H1 (cell line): ENCODE measurements around the gene LRRK1. TPM values are rescaled to one million over a fixed set of nuclear protein-coding genes. Genes with fewer than 3 reads are reported as not detected.

Experiments
- CTCF ChIA-PET: fragments of 300-600 bp; sonication (Branson Sonifier 250); formaldehyde crosslinking; loops from one replicate; lab custom pipeline; 2021; ENCODE audit not compliant: partially characterized antibody; lab: Charles Lee
- POLR2A ChIA-PET: fragments of 300-600 bp; sonication (Branson Sonifier 250); formaldehyde crosslinking; loops from one replicate; lab custom pipeline; 2021; ENCODE audit warnings: inconsistent platforms; ENCODE audit not compliant: partially characterized antibody; lab: Charles Lee
- DNase-seq, 2 experiments: peaks; one replicate each; pipeline versions ENCODE4 v3.0.0 to v3.0.0-alpha.2; 2010 to 2022; ENCODE audit warnings: low spot score in 2 of 2, low read depth in 1 of 2, mixed read lengths in 1 of 2
- FAIRE-seq: peaks from 2 replicates; lab custom pipeline; 2011; peaks lifted over from hg19 to GRCh38; lab: Jason Lieb, UNC
- H2AFZ ChIP-seq: 2 replicates; pipeline ENCODE4 v1.8.1; 2012; ENCODE audit warnings: low read length, inconsistent platforms
- H2AK5ac ChIP-seq: 2 replicates; pipeline ENCODE4 v1.6.1; 2013; ENCODE audit warnings: low read depth, low read length
- H2BK120ac ChIP-seq: replicated peaks from 2 replicates; pipeline ENCODE3; 2013; ENCODE audit warnings: low read depth, low read length, inconsistent platforms
- H2BK12ac ChIP-seq: 2 replicates; pipeline ENCODE4 v1.6.1; 2013; ENCODE audit warnings: low read depth, low read length
- H2BK15ac ChIP-seq: 2 replicates; pipeline ENCODE4 v1.6.1; 2013; ENCODE audit warnings: low read length
- H2BK20ac ChIP-seq: 2 replicates; pipeline ENCODE4 v1.6.1; 2013; ENCODE audit warnings: low read length
- H2BK5ac ChIP-seq: 2 replicates; pipeline ENCODE4 v1.6.1; 2013; ENCODE audit warnings: low read depth, low read length
- H3K14ac ChIP-seq: 2 replicates; pipeline ENCODE4 v1.6.1; 2013; ENCODE audit warnings: inconsistent platforms; ENCODE audit not compliant: insufficient read length
- H3K18ac ChIP-seq: 2 replicates; pipeline ENCODE4 v1.6.1; 2013; ENCODE audit warnings: low read length; ENCODE audit errors: extremely low read depth
- H3K23ac ChIP-seq: 2 replicates; pipeline ENCODE4 v1.6.1; 2013; ENCODE audit warnings: inconsistent platforms; ENCODE audit not compliant: insufficient read length
- H3K23me2 ChIP-seq: 2 replicates; pipeline ENCODE4 v1.6.1; 2013; ENCODE audit warnings: low read depth, low read length
- H3K27ac ChIP-seq: 2 replicates; pipeline ENCODE4 v1.6.1; 2011; ENCODE audit warnings: low read depth, low read length, inconsistent platforms
- H3K27me3 ChIP-seq, 4 experiments: replicated peaks in 1 of 4; 1 replicate in 1 of 4; 2 replicates in 3 of 4; pipeline versions ENCODE4 v1.6.1 to v1.8.1; 2011 to 2013; ENCODE audit warnings: low read length in 3 of 4, mild to moderate bottlenecking in 3 of 4, inconsistent platforms in 2 of 4, mixed read lengths in 2 of 4, moderate library complexity in 1 of 4; ENCODE audit not compliant: control insufficient read depth in 3 of 4, insufficient read depth in 3 of 4; ENCODE audit errors: extremely low read depth in 1 of 4
- H3K36me3 ChIP-seq, 4 experiments: 2 replicates each; pipeline versions ENCODE4 v1.6.1 to v1.8.1; 2011 to 2013; ENCODE audit warnings: mild to moderate bottlenecking in 4 of 4, low read length in 3 of 4, moderate library complexity in 2 of 4, control low read depth in 1 of 4, inconsistent platforms in 1 of 4; ENCODE audit not compliant: insufficient read depth in 4 of 4, control insufficient read depth in 2 of 4
- H3K4ac ChIP-seq: replicated peaks from 2 replicates; pipeline ENCODE3; 2013; ENCODE audit warnings: low read length, low read depth, mixed read lengths, inconsistent platforms; ENCODE audit not compliant: insufficient read length
- H3K4me1 ChIP-seq, 4 experiments: replicated peaks in 1 of 4; 1 replicate in 1 of 4; 2 replicates in 3 of 4; pipeline versions ENCODE4 v1.6.1 to v1.8.1; 2011 to 2013; ENCODE audit warnings: low read length in 3 of 4, inconsistent platforms in 2 of 4, mixed read lengths in 1 of 4; ENCODE audit not compliant: insufficient read depth in 4 of 4, control insufficient read depth in 3 of 4
- H3K4me2 ChIP-seq, 2 experiments: 2 replicates each; pipeline versions ENCODE4 v1.6.1 to v1.8.1; 2011 to 2013; ENCODE audit warnings: low read depth in 2 of 2, low read length in 2 of 2, control low read depth in 1 of 2, inconsistent platforms in 1 of 2, mild to moderate bottlenecking in 1 of 2; ENCODE audit not compliant: insufficient read depth in 1 of 2
- H3K4me3 ChIP-seq, 4 experiments: fragments of 200-600, 300-600 bp in 1 of 4; sonication (generic), shearing (Covaris generic), sonication (Bioruptor Twin) in 1 of 4; 2 replicates each; pipeline versions ENCODE4 v1.5.1 to v1.8.1; 2011 to 2016; ENCODE audit warnings: low read length in 4 of 4, low read depth in 3 of 4, control low read depth in 2 of 4, inconsistent platforms in 2 of 4, mild to moderate bottlenecking in 2 of 4, mixed read lengths in 1 of 4, moderate library complexity in 1 of 4; ENCODE audit not compliant: insufficient read depth in 2 of 4; ENCODE audit errors: extremely low read depth in 1 of 4
- H3K56ac ChIP-seq: replicated peaks from 2 replicates; pipeline ENCODE3; 2013; ENCODE audit warnings: low read depth, mild to moderate bottlenecking, mixed read lengths, low read length, inconsistent platforms; ENCODE audit not compliant: insufficient read length
- H3K79me1 ChIP-seq: 2 replicates; pipeline ENCODE4 v1.6.1; 2013; ENCODE audit warnings: low read depth, low read length, control low read depth
- H3K79me2 ChIP-seq, 2 experiments: 2 replicates each; pipeline versions ENCODE4 v1.6.1 to v1.8.1; 2012 to 2013; ENCODE audit warnings: low read length in 2 of 2, mild to moderate bottlenecking in 2 of 2, inconsistent platforms in 1 of 2; ENCODE audit not compliant: insufficient read depth in 2 of 2, control insufficient read depth in 1 of 2
- H3K9ac ChIP-seq, 4 experiments: replicated peaks in 1 of 4; 1 replicate in 1 of 4; 2 replicates in 3 of 4; pipeline versions ENCODE4 v1.6.1 to v1.8.1; 2011 to 2013; ENCODE audit warnings: low read depth in 3 of 4, low read length in 3 of 4, control low read depth in 2 of 4, mild to moderate bottlenecking in 2 of 4, moderate library complexity in 2 of 4, inconsistent platforms in 1 of 4; ENCODE audit errors: extremely low read depth in 1 of 4
- H3K9me3 ChIP-seq, 2 experiments: 2 replicates each; pipeline versions ENCODE4 v1.6.1 to v1.8.1; 2012 to 2013; ENCODE audit warnings: mild to moderate bottlenecking in 2 of 2, moderate library complexity in 2 of 2, control low read depth in 1 of 2, inconsistent platforms in 1 of 2, low read depth in 1 of 2, low read length in 1 of 2, mixed read lengths in 1 of 2; ENCODE audit not compliant: insufficient read depth in 2 of 2
- H4K20me1 ChIP-seq, 2 experiments: replicated peaks in 1 of 2; 2 replicates each; pipeline versions ENCODE3 to v1.8.1; 2011 to 2013; ENCODE audit warnings: inconsistent platforms in 2 of 2, low read length in 2 of 2, mild to moderate bottlenecking in 1 of 2; ENCODE audit not compliant: insufficient read depth in 2 of 2, control insufficient read depth in 1 of 2
- H4K5ac ChIP-seq: 2 replicates; pipeline ENCODE4 v1.6.1; 2013; ENCODE audit warnings: low read length, low read depth, mixed read lengths, inconsistent platforms; ENCODE audit not compliant: insufficient read length
- H4K8ac ChIP-seq: 2 replicates; pipeline ENCODE4 v1.8.0; 2013; ENCODE audit warnings: mild to moderate bottlenecking, moderate library complexity, low read length, inconsistent platforms; ENCODE audit not compliant: insufficient read depth; ENCODE audit errors: extremely low read depth
- H4K91ac ChIP-seq: replicated peaks from 2 replicates; pipeline ENCODE3; 2013; ENCODE audit warnings: low read length, mixed read lengths, inconsistent platforms; ENCODE audit not compliant: insufficient read length
- CTCF ChIP-seq, 3 experiments: IDR thresholded peaks; 1 replicate in 2 of 3; 2 replicates in 1 of 3; pipeline versions ENCODE4 v1.5.1 to v1.6.1; 2011; ENCODE audit warnings: low read length in 3 of 3, mild to moderate bottlenecking in 3 of 3, inconsistent platforms in 2 of 3, low read depth in 1 of 3, moderate library complexity in 1 of 3; ENCODE audit not compliant: insufficient read depth in 1 of 3; ENCODE audit errors: control extremely low read depth in 1 of 3
- KDM1A ChIP-seq: fragments of 200-600, 300-600 bp; sonication (generic); IDR thresholded peaks from 2 replicates; pipeline ENCODE4 v1.7.1; 2016; ENCODE audit warnings: mild to moderate bottlenecking, low read length, borderline replicate concordance
- WGBS, 2 experiments: shearing (Covaris generic) in 1 of 2; methylation state at CpG; one replicate each; pipeline versions ENCODE4 v1.1.6 to v1.1.7; 2013 to 2015; ENCODE audit warnings: low lambda C conversion rate in 2 of 2, mixed read lengths in 2 of 2, inconsistent platforms in 1 of 2, low coverage in 1 of 2, missing lambda C conversion rate in 1 of 2; ENCODE audit not compliant: insufficient replicate concordance in 2 of 2, insufficient coverage in 1 of 2, insufficient read length in 1 of 2; ENCODE audit errors: extremely low coverage in 1 of 2, missing lambda C conversion rate in 1 of 2; 5-methylcytosine and 5-hydroxymethylcytosine counted together
- polyA plus RNA-seq, 7 experiments: library from polyadenylated mRNA; depleted of rRNA in 3 of 7; stranded (reverse) in 5 of 7; unstranded in 2 of 7; fragments of >200 nt in 5 of 7; fragments of 200-250 nt in 2 of 7; gene quantifications; 1 replicate in 5 of 7; 2 replicates in 1 of 7; 4 replicates in 1 of 7; pipeline versions ENCODE4 v1.2.1 to v1.2.3, GENCODE V29; 2011 to 2013; ENCODE audit warnings: missing spikeins in 2 of 7, mixed read lengths in 2 of 7
- total RNA-seq: library from RNA; stranded (reverse); fragmentation: NEBNext Ultra II Directional; extraction: Animal tissue kit (Norgen Biotek cat#: 25700); gene quantifications from 2 replicates; pipeline ENCODE4 v1.2.1, GENCODE V29; 2021

LRRK1 gene
- total and polyA plus RNA-seq, 2 of the 8 experiments (the other 6 are each of a cell fraction or from before 2014, with no cell fraction given): 1.2 to 3.6 TPM

GRCh38 chr15:100988297-100988696 lies 69.1 kb downstream of the LRRK1 start:
- CTCF ChIA-PET: interaction anchor here (1.0 to 2.1 kb wide), 4 partner anchors 19 to 73 kb away, joined by 3 to 5 read pairs (median 4); no protein-coding TSS in a partner anchor
- Histone ChIP-seq H2AK5ac (no peak overlapping the region), H2BK5ac (no peak overlapping the region), H2BK120ac (no peak overlapping the region), H3K9ac (no peak overlapping the region), H4K5ac (no peak overlapping the region), H3K4me3 (no peak overlapping the region), H3K23ac (no peak overlapping the region), H4K20me1 (no peaks in the 10 kb centered on the region), H4K8ac (no peak overlapping the region), H2BK20ac (no peak overlapping the region), H3K36me3 (no peaks in the 10 kb centered on the region), H3K4me2 (no peak overlapping the region), H4K91ac (no peak overlapping the region), H3K23me2 (no peaks in the 10 kb centered on the region), H2AFZ (no peak overlapping the region), H2BK12ac (no peak overlapping the region), H3K79me2 (no peaks in the 10 kb centered on the region), H3K79me1 (no peaks in the 10 kb centered on the region), H3K14ac (no peak overlapping the region), H2BK15ac (no peak overlapping the region), H3K27me3 (no peaks in the 10 kb centered on the region), H3K18ac (no peak overlapping the region), H3K27ac (no peak overlapping the region), H3K9me3 (no peaks in the 10 kb centered on the region; a peak in 1 of 4 replicates), H3K4me1 (peaks cover 0 to 2% (median 0%) of the 10 kb centered on the region in 4 experiments; a peak in 1 of 7 replicates), H3K56ac (no peak overlapping the region), H3K4ac (no peak overlapping the region)
- DNase-seq (no peak), FAIRE-seq (no peak)
- WGBS, 2 experiments: 95% methylated on average over 5 of the region's 5 CpGs; no CpG with 5 or more reads in 1 of the 2 experiments
- POLR2A ChIA-PET: no interaction called here
- no peak for TF ChIP-seq CTCF (IDR thresholded peaks at IDR 0.05; ENCODE audit: control extremely low read depth in 1 of 3, insufficient read depth in 1 of 3, low read depth in 1 of 3, low read length in 3 of 3)
- TF ChIP-seq KDM1A: 0 out of 2 replicates have a peak, but pooled peaks have one; percentile 38
